ENCODE measurements around the gene MRAS.
A peak's percentile ranks its signal among the peaks of the same experiment; 100 is the strongest.

MRAS gene

DNA sequence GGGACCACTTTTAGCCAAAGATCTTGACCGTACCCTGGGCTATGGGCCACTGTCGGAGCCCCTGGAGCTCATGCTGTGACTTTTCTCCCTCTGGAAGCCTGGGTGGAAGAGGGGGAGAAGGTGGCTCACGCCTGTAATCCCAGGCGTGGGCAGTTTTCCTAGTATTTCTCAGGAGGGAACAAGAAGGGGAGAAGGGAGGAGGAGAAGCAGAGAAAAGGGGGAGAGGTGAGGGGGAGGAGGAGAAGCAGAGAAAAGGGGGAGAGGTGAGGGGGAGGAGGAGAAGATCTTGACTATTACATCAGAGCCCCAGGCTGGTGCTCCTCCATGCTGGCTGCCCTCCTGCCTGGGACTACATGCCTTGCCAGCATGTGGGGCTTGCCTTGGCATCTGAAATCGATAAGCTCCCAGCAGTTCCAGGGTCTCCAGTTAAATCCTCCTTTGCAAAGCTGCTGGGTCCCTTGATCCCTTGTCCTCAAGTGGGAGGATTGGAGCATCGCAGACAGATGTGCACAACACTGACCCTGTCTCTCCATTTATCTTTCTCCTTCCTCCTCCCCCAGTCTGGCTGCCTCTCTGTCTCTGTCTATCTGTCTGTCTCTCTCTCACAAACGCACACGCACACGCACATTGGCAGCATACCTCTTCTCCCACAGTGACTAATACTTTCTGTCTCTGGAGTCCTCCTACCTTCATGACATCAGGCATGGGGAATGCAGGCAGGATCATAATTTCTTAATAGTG lies 41.6 kb downstream of the MRAS start:
- Histone ChIP-seq H3K4me1 (ENCODE audit: insufficient read depth, poor library complexity, severe bottlenecking) (peaks cover 13% of the 10 kb centered on the region), H3K4me3 (ENCODE audit: severe bottlenecking) (no peak overlapping the region), H3K9me3 (ENCODE audit: severe bottlenecking) (no peaks in the 10 kb centered on the region), H3K36me3 (ENCODE audit: low read depth) (no peaks in the 10 kb centered on the region), H3K27me3 (ENCODE audit: insufficient read depth, poor library complexity, severe bottlenecking) (no peaks in the 10 kb centered on the region), H3K27ac (ENCODE audit: poor library complexity, severe bottlenecking) (peak overlapping the region; percentile 39)
- DNase-seq (ENCODE audit: low spot score) (no peak), ATAC-seq (ENCODE audit: low read depth) (peak; percentile 99)
- TF ChIP-seq, protein P1, sequence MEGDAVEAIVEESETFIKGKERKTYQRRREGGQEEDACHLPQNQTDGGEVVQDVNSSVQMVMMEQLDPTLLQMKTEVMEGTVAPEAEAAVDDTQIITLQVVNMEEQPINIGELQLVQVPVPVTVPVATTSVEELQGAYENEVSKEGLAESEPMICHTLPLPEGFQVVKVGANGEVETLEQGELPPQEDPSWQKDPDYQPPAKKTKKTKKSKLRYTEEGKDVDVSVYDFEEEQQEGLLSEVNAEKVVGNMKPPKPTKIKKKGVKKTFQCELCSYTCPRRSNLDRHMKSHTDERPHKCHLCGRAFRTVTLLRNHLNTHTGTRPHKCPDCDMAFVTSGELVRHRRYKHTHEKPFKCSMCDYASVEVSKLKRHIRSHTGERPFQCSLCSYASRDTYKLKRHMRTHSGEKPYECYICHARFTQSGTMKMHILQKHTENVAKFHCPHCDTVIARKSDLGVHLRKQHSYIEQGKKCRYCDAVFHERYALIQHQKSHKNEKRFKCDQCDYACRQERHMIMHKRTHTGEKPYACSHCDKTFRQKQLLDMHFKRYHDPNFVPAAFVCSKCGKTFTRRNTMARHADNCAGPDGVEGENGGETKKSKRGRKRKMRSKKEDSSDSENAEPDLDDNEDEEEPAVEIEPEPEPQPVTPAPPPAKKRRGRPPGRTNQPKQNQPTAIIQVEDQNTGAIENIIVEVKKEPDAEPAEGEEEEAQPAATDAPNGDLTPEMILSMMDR (IDR thresholded peaks at IDR 0.05; ENCODE audit: poor library complexity, severe bottlenecking) = no peak

GRCh38 chr3:138390582-138390932 lies 42.2 kb downstream of the MRAS start:
- H3K4me1 ChIP-seq (ENCODE audit: insufficient read depth, poor library complexity, severe bottlenecking) = peaks cover 13% of the 10 kb centered on the region
- TF ChIP-seq, protein P1 (IDR thresholded peaks at IDR 0.05; ENCODE audit: poor library complexity, severe bottlenecking) = no peak
- no peaks in the 10 kb centered on the region for H3K36me3 ChIP-seq (ENCODE audit: low read depth)
- no peak overlapping the region for H3K4me3 ChIP-seq (ENCODE audit: severe bottlenecking)
- H3K27me3 ChIP-seq (ENCODE audit: insufficient read depth, poor library complexity, severe bottlenecking) = no peaks in the 10 kb centered on the region
- peak overlapping the region; percentile 39 for H3K27ac ChIP-seq (ENCODE audit: poor library complexity, severe bottlenecking)
- DNase-seq (ENCODE audit: low spot score) (no peak), ATAC-seq (ENCODE audit: low read depth) (no peak)
- no peaks in the 10 kb centered on the region for H3K9me3 ChIP-seq (ENCODE audit: severe bottlenecking)

- Histone ChIP-seq H3K27ac (ENCODE audit: poor library complexity, severe bottlenecking) (no peak overlapping the region), H3K27me3 (ENCODE audit: insufficient read depth, poor library complexity, severe bottlenecking) (no peaks in the 10 kb centered on the region)
These were observed 45.8 kb downstream of the MRAS start for GRCh38 chr3:138394156-138394555.

GRCh38 chr3:138394686-138395085 lies 46.3 kb downstream of the MRAS start:
- DNase-seq (ENCODE audit: low spot score) = no peak
- H3K36me3 ChIP-seq (ENCODE audit: low read depth) = no peaks in the 10 kb centered on the region
- peaks cover 13% of the 10 kb centered on the region for H3K4me1 ChIP-seq (ENCODE audit: insufficient read depth, poor library complexity, severe bottlenecking)
- TF ChIP-seq, protein P1 (IDR thresholded peaks at IDR 0.05; ENCODE audit: poor library complexity, severe bottlenecking) = no peak
- no peaks in the 10 kb centered on the region for H3K9me3 ChIP-seq (ENCODE audit: severe bottlenecking)
- H3K27me3 ChIP-seq (ENCODE audit: insufficient read depth, poor library complexity, severe bottlenecking) = no peaks in the 10 kb centered on the region
- no peak overlapping the region for H3K4me3 ChIP-seq (ENCODE audit: severe bottlenecking)
- ATAC-seq (ENCODE audit: low read depth) = no peak
- no peak overlapping the region for H3K27ac ChIP-seq (ENCODE audit: poor library complexity, severe bottlenecking)

More at GRCh38 chr3:138394156-138394555, 45.8 kb downstream of the MRAS start:
- Histone ChIP-seq H3K4me3 (ENCODE audit: severe bottlenecking) (no peak overlapping the region), H3K36me3 (ENCODE audit: low read depth) (no peaks in the 10 kb centered on the region), H3K9me3 (ENCODE audit: severe bottlenecking) (no peaks in the 10 kb centered on the region), H3K4me1 (ENCODE audit: insufficient read depth, poor library complexity, severe bottlenecking) (peaks cover 13% of the 10 kb centered on the region)
- ATAC-seq (ENCODE audit: low read depth) = no peak
- no peak for DNase-seq (ENCODE audit: low spot score)
- TF ChIP-seq, protein P1 (IDR thresholded peaks at IDR 0.05; ENCODE audit: poor library complexity, severe bottlenecking) = no peak
